Measurements from ENCODE around the gene DEDD.
A peak's percentile ranks its signal among the peaks of the same experiment; 100 is the strongest.

The DEDD gene, protein sequence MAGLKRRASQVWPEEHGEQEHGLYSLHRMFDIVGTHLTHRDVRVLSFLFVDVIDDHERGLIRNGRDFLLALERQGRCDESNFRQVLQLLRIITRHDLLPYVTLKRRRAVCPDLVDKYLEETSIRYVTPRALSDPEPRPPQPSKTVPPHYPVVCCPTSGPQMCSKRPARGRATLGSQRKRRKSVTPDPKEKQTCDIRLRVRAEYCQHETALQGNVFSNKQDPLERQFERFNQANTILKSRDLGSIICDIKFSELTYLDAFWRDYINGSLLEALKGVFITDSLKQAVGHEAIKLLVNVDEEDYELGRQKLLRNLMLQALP

DNA sequence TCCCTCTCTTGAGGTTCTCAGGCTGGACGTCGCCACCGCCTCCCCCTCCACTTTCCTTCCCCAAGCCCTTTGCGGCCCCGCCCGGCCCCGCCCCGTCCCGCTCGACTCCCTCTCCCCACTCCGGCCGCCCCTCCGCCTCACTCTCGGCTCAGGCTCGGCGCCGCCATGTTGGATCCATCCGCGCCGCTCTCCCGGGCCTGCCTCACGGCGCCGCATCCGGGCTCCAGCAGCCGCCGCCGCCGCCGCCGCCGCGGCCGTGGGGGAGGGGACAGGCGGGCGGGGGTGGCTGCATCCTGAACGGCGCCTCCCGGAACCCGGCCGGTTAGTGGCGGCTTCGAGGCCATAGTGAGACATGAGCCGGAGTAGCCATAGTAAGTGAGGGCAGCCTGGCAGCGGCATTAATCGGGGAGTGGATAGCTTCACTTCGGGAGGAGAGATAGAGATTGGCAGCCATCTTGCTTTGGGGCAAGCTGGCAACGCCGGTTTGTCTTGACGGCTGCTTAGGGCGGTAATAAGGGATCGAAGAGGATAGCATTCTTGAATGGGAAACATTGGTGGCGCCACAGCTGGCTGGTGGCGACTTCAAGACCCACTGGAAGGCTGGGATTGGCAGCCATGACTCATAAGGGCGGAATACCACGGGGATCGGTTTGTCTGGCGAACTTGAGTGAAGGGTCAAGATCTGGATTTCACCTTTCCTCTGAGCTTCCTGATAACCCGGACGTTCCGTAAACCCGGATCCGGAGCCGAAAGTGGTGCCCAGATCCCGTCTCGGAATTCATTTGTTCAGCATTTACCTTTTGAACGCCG, at the start of gene DEDD:
Gene DEDD (minus strand): TSS at position 258 of the 810 bp plus-strand sequence. CDS start 8,205 bp downstream, outside the sequence.
- DNase-seq: peak; percentile 97

DNA sequence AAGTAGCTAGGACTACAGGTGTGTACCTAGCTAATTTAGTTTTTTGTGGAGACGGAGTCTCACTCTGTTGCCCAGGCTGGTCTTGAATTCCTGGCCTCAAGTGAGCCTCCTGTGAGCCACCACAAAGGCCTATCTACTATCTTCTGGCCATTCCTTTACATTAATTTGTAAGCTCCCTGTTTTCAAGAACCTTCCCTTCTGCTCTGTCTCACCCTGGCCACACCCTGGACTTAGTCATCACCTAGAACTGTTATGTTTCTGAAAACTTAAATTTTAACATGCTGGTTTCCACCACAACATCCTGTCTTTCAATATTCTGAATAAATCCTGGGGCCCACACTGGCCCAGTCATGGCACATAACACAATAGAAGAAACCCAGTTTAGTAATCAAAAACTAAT, 49.7 kb upstream of the DEDD start:
- no peak for DNase-seq

DNA sequence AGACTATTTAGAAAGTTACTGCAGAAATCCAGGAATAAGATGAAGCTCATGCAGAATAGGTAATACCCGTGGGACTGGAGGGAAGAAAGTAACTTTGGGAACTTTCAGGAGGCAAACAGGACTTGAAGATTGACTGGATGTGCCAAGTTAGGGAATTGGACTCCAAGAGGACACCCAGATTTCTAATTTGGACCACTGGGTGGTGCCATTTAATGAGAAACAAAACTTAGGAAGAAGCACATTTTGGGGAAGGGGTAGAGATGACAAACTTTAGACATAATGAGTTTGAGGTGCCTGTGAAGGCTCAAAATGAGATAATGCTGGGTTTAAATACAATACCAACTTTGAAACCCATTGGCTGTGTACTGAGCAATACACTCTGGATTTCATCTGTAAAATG, 48.2 kb upstream of the DEDD start:
- peak; percentile 22 for DNase-seq

DNA sequence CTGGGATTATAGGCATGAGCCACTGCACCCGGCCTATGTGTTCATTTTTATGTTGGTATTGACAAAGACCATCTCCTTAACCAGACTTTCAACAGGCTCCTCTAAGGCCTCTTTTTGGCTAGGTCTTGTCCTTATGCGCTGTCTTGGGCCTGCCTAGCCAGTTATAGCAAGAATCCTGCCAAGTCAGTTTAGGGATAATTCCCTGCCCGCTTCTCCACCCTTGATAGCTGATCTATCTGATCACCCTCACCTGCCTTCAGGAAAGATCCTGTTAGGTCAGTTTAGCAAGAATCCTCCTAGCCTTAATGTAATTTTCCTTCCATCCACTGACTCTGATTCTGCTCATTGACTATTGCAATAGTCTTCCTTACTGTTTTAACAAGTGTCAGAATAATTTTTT, 47.2 kb upstream of the DEDD start:
- no peak for DNase-seq

DNA sequence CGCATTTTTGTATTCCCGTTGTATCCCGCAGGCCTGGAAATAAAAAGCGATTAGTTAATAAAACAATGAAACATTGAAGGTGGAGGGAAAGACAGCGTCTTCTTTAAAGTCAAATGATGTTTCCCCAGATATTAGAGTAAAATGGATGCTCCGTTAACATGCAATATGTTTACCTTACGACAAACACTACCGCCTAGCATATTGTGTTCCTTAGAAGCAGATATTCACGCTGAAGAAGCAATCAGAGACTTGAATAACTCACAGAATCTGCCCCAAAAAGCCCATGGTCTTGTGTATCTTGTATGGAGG, 45.4 kb upstream of the DEDD start:
- DNase-seq: no peak

DNA sequence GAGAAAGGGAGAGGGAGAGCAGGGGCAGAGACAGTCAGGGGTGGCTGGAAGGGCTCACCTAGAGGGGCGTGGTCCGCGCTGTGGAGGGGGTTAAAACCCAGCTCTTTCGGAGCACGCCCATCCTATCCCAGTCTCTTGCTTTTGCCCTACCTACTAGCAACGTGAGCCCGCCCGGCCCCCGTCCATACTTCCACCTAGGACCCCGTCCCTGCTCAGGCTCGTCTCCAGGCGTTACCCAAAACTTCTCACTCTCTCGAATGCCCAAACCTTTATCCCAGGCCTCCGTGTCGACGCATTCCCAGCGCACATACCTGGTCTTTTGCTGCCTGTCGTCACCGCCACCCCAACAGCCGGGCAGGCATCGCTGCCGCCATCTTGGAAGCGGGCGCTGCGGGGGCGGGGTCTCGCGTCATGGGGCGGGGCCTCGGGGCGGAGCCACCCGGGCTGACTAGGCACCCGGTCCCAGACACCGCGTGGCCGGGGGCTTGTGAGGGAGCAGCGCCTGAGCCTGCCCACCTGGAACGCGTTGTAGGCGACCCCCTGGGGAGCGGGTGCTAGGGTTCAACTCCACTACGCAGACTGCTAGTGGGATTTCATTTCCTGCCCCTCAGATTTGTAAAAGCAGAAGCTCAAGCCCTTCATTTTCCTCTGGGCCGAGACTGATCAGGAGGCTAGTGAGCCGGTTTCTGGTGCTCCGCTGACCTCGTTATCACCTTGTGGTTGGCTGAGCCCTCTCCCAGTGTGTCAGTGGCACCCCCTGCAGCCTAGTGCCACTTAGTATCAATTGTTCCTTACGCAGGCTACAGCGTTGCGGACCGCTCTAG, 44.9 kb upstream of the DEDD start, which contains the start of gene B4GALT3:
Gene B4GALT3 (minus strand): TSS at position 396 of the 824 bp plus-strand sequence. CDS start 1,447 bp downstream, outside the sequence.
- peak; percentile 54 for DNase-seq

DNA sequence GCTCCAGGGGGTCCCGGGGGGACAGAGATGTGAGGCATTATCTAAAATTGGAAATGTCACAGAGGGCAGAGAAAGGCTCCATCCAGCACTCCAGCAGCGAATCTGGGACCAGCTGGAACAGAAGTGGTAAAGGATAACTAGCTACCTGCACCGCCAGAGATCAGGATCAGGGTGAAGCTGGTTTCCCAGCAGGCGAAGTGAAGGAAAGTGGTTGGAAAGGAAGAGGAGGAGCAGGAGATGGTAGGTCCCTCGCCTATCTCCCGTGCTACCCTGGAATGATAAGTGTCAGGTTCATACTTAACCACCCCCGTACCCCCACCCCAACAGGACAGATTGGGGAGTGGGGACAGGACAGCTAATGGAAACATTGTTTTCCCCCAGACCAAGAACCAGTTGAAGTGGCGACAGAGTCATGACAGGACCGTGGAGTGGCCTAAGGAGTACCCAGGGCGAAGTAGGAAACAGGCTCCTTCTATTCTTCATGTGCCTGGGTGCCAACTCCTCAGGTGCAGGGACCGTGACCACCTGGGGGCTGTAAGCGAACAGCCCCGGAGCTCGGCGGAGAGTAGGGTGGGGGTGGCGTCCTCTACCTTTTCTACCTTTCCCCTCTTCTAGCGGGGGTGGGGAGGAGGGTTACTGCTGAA, 44.1 kb upstream of the DEDD start:
- no peak for DNase-seq

DNA sequence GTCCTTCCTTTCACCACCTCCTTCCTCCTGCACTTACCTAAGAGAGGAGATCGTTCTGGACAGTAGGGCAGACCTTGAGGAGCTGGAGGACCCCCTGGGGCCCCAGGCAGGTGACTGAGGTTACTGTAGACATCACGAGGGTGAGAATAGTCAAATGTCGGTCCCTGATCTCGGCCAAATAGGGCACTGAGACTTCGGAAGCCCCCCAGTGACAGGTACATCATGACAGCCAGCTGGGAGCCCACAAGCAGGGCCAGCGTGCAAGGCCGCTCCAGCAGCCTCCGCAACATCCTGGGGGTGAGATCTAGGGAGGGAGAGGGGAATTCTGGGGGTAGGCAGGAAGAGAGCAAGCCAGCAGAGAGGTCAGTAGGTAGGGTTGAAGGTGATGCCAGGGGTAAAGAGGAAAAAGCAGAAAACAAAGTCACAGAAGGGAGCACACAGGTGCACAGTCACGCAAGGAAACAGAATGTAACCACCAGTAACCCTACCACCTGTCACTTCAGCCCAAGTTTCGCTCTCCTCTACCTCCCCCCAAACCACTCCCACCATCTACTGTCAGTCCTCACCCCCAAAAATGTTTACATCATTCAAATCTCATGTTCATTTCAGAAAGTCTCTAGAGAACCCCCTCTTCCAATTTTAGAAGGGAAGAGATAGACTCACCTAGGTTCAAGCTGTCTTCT, 43.4 kb upstream of the DEDD start:
- no peak for DNase-seq

DNA sequence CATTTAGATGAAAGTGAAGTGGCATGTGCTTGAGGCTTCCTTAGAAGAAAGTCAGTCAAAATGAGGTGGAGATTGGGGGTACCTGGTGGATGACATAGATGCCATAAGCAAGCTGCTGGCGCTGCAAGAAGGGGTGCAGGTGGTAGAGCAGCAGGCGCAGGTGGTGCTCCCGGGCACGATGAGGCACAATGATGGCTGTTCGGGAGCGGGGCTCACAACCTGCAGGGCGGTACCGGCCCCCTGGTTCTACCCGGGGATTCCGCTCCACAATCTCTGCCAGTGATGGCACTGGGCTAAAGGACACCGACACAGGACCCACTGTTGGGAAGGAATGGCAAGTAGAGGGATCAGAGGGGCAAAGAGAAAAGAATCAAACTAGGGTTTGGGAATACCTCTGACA, 42.4 kb upstream of the DEDD start:
- DNase-seq: no peak

DNA sequence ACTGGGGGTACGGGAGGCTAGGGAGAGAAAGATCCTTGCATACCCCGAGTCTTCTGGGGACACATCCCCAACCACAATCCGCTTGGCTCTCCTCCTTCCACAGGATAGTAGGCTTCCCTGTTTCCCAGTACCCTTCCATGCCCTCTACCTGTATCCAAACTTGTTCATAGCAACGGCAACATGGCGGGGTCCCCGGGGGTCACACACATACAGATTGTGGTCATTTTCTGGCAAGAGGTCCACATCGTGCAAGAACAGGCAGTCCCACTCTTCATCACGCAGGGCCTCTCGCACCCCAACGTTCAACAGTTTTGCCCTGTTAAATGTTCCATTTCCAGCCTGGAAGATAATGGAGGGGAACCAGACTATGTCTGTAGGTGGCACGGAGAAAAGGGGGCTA, 41.2 kb upstream of the DEDD start:
- DNase-seq: no peak

DNA sequence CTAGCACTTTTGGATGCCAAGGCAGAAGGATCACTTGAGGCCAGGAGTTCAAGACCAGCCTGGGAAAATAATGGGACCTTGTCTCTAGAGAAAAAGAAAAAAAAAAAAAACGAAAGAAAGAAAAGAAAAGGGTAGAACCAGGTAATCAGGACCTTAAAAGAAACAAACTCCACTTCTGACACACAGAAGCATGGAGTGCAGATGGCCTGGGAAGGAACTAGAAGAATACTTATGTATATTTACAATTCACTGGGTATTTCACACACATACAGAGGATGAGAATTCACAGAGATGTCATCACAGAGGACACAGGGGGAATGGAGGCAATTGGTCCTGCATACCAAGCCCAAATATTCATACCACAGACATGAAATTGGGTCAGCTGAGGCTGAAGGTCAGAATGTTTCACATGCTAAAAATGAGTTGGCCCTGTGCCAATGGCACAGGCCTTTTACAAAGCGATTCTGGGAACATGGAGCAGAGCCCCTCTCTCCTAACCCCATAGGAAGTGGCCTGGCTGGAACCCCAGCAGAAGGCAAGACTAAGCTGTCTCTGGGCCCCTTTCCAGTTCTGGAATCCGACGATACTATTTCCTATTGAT, 40.4 kb upstream of the DEDD start:
- no peak for DNase-seq

DNA sequence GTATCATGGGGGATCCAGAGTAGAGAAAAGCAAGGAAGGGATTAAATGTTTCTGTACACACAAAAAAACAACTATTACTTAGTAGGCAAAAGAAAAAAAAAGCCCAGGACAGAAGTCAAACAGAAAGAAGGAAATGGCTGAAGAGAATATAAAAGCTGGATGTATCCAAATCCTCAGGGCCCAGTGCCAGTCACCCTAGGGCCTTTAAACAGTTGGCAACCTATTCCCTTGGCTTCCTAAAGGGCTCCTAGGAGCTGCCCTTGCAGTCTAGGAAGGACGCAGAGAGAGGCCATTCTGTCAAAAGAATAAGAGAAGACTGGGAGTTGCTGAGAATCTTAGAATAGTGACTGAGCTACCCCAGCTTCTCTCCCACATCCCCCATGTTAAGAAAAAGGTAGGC, 39.9 kb upstream of the DEDD start:
- no peak for DNase-seq

DNA sequence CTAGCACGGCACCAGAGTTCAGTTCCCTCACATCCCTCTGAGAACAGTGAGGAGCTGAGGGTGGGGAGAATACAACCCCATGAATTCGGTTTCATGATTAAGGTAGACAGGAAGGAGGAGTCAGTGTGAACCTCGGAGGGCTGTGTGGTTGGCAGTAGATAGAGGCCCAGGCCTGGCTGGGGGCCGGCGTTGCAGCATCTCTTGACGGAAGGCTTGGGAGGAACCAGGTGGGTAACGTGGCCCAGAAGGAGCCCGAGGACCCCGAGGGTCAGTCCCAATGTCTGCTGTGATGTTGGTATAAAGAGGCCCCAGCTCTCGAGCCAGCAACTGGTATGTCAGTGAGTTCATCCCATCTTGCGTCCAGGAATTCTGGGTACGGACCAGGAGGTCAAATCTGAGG, 39.2 kb upstream of the DEDD start:
- no peak for DNase-seq

DNA sequence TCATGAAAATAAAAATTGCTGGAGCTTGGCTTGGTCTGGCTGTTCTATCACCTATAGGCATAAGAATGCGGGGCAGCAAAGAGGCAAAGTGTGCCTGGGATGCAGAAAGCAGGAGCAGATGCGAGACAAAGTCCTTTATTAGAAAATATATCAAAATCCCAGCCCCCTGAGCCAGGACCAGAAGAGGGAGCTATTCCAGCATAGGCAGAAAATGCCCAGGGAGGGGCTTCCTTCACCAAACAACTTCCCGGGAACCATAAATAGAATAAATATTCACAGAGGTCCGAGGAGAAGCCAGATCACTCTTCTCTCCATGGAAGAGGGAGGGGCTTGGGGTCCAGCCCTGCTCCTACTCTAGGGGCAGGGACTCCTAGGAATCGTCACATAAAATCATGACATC, 38.7 kb upstream of the DEDD start:
- DNase-seq: no peak

DNA sequence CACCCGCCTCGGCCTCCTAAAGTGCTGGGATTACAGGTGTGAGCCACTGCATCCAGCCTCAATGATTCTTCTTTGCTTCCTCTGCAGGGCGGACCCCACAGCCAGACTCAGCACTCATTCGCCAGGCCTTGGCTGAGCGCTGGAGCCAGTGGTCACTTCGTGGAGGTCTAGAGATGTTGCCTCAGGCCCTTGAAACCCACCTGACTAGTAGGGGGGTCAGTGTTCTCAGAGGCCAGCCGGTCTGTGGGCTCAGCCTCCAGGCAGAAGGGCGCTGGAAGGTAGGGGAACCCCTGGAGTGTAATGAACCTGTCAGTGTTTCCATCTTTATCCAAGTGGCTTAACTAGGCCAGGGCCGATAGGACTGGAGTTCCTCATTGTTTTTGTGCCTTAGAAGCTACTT, 36.4 kb upstream of the DEDD start:
- DNase-seq: no peak

DNA sequence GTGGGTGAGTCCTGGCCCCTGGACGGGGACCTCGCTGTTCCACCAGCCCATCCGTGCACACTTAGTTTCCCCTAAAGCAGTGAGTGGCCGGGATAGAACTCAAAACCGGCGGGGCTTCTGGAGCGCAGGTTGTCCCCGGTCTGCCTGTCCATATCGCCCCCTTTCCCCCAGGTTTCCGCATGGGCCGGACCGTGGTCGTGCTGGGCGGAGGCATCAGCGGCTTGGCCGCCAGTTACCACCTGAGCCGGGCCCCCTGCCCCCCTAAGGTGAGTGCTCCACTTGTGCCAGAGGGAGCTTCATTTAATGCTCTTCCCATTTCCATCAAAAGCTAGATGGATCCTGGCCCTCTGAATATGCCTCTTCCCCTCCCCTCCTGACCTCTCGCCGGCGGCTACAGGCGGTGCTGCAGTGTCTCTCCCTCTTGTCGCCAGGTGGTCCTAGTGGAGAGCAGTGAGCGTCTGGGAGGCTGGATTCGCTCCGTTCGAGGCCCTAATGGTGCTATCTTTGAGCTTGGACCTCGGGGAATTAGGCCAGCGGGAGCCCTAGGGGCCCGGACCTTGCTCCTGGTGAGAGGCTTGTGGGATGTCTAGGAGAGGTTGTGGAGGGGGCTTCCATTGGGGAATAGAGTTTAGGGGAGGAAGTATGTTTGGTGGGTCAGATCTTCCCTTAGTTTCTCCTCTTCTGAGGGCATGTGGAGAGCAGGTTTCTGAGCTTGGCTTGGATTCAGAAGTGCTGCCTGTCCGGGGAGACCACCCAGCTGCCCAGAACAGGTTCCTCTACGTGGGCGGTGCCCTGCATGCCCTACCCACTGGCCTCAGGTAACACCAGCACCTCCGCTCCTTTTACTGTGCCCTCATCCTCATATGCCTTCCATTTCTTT, 34.4 kb upstream of the DEDD start:
- DNase-seq: no peak

DNA sequence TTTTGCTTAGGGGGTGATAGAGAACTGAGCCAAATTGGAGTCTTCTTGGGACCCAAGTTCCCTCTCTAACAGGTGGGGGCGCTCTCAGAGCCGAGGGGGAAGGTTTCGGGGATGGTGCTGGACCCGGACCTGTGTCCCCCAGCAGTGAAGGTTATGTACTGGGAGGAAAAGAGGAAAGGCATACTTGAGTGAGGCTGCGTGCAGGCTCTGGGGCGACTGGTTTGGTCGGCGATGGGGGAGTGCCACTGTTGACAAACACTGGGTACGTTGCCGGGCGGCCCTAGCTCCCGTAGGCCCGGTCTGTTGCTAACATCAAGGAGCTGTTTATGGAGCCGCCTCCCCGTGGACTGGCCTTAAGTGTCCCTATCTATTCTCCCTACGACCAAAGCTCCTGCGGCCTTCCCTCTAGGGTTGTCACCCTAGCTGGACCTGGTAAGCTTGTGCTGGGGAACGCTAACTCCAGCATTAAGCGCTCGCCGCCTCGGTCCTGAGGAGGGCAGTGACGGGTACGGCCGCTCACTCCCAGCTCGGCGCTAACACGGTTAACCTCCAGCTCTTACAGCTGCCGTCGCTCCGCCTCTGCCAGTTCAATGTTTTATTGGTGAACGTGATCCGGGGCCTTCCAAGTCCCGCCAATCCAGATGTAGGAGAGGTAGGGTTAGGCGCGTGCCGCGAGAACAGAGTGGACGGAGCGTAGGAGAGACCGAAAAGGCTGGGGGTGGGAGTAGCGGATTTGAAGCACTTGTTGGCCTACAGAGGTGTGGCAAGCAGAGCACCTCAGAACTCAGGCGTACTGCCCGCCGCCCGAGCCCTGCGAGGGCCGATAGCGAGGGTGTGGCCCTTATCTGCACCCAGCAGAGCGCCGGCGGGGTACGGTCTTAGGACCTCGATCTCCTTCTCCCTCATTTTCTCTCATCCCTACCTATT, 33.5 kb upstream of the DEDD start, which contains the start of gene PPOX:
Gene PPOX (plus strand): TSS at position 685 of the 927 bp plus-strand sequence. CDS start 422 bp downstream, outside the sequence.
- DNase-seq: peak; percentile 96

DNA sequence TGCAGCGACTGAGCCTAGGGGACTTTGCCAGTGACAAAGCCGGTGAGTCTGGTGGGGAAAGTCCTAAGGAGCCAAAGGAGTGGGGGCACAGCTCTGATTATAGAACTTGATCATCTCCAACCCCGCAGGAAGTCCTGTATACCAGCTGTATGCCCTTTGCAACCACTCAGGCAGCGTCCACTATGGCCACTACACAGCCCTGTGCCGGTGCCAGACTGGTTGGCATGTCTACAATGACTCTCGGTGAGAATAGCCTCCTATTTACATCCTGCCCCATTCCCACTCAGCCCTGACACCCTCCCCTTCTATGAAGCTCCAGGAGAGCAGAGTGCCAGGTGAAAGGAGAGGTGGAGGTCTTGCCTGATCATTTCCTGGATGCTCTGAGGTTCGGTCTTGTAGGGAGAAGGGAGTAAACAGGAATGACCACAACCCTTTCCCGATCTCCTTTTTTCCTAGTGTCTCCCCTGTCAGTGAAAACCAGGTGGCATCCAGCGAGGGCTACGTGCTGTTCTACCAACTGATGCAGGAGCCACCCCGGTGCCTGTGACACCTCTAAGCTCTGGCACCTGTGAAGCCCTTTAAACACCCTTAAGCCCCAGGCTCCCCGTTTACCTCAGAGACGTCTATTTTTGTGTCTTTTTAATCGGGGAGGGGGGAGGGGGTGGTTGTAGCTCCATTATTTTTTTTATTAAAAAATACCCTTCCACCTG, 32.6 kb upstream of the DEDD start:
- DNase-seq: no peak

DNA sequence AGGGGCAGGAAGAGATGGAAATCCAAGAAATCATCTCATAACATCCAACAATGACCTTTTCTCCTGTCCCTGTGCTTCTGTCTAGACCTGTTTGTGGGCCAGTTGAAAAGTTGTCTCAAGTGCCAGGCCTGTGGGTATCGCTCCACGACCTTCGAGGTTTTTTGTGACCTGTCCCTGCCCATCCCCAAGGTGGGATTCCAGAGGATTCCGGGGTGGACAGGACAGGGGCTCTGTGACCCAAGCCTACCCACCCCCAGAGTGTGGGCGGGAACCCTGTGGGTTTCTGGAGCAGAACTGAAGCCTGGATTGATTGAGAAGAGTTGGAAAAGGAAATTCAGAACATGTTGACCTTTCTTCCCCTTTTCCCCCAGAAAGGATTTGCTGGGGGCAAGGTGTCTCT, 31.3 kb upstream of the DEDD start:
- DNase-seq: no peak

Data from NCI-H446 treated with DMSO at 0.1 percent for 48 hours (cell line).